Esophagus muscularis mucosa (tissue), 4 donors: Measurements from ENCODE around the gene KLF6.

Experiments
- EP300 ChIP-seq: sonication (generic); formaldehyde crosslinking; IDR thresholded peaks from one replicate; pipeline ENCODE4 v1.6.1; 2017; ENCODE audit warnings: antibody characterized with exemption
- POLR2A ChIP-seq: fragments of 450-650 bp; IDR thresholded peaks from one replicate; pipeline ENCODE4 v1.6.1; 2017; ENCODE audit warnings: antibody characterized with exemption, moderate library complexity, mild to moderate bottlenecking, low read depth
- POLR2AphosphoS5 ChIP-seq, 2 donors: sonication (generic); formaldehyde crosslinking; IDR thresholded peaks; one replicate each; pipeline ENCODE4 v1.6.1; 2017; ENCODE audit warnings: antibody characterized with exemption in 2 of 2
- TF ChIP-seq, protein P1 (sequence below), 3 experiments: fragments of 200-600 bp in 2 of 3; fragments of 450-650 bp in 1 of 3; sonication (generic) in 2 of 3; IDR thresholded peaks; one replicate each; pipeline ENCODE4 v1.5.1; 2017 to 2019; ENCODE audit warnings: antibody characterized with exemption in 3 of 3, mild to moderate bottlenecking in 2 of 3, moderate library complexity in 1 of 3

DNA sequence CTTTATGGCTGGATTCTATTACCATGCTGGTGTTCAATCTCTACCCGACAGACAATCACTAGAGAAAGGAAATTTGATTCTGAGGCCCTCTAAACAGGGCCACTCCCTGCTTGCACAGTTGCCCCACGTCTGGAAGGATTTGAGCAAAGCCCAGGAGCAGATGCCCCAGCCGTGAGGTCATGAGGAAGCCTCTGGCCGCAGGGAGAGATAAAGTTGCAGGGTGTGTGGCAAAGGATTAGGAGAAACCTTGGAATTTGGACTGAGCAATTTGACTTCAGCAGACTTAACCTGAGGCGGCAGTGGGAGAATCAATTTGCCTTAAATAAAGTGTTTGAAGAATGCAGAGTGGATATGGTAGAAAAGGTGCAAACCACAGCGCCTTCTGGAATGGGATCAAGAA lies 40.2 kb upstream of the KLF6 start:
- TF ChIP-seq, protein P1, sequence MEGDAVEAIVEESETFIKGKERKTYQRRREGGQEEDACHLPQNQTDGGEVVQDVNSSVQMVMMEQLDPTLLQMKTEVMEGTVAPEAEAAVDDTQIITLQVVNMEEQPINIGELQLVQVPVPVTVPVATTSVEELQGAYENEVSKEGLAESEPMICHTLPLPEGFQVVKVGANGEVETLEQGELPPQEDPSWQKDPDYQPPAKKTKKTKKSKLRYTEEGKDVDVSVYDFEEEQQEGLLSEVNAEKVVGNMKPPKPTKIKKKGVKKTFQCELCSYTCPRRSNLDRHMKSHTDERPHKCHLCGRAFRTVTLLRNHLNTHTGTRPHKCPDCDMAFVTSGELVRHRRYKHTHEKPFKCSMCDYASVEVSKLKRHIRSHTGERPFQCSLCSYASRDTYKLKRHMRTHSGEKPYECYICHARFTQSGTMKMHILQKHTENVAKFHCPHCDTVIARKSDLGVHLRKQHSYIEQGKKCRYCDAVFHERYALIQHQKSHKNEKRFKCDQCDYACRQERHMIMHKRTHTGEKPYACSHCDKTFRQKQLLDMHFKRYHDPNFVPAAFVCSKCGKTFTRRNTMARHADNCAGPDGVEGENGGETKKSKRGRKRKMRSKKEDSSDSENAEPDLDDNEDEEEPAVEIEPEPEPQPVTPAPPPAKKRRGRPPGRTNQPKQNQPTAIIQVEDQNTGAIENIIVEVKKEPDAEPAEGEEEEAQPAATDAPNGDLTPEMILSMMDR (IDR thresholded peaks at IDR 0.05), result no peak
- TF ChIP-seq POLR2AphosphoS5 (IDR thresholded peaks at IDR 0.05) (no peak), EP300 (no peak), POLR2A (no peak)
